GM18907 (cell line): ENCODE measurements around the gene MCM3AP.
"Not testable (repeated sequence)": the region's sequence is repeated elsewhere in the genome, so short reads cannot be mapped to it uniquely, and the experiment has no call there.

Experiments
- ATAC-seq: cut with Tn5 transposase; IDR thresholded peaks from one replicate; pipeline ENCODE4 v1.9.1; 2021; ENCODE audit warnings: mild to moderate bottlenecking, moderate library complexity; ENCODE audit not compliant: unreplicated experiment

MCM3AP gene

GRCh38 chr21:46312949-46313348, 27.5 kb upstream of the MCM3AP start:
- ATAC-seq, result no peak

DNA sequence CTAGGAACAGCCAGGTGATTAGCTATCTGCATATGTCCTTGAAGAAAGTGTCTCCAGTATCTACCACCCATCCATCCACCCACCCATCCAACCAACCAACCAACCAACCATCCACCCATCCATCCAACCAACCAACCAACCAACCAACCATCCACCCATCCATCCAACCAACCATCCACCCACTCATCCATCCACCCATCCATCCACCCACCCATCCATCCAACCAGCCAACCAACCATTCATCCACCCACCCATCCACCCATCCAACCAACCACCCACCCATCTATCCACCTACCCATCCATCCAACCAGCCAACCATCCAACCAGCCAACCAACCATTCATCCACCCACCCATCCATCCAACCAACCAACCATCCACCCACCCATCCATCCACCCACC, 26.2 kb upstream of the MCM3AP start:
- no peak for ATAC-seq

- not testable (repeated sequence) for ATAC-seq
Observed at GRCh38 chr21:46310260-46310659, 24.8 kb upstream of the MCM3AP start.

- no peak for ATAC-seq
Observed at GRCh38 chr21:46308431-46308830, 23.0 kb upstream of the MCM3AP start.

GRCh38 chr21:46307625-46308024, 22.2 kb upstream of the MCM3AP start:
- ATAC-seq, result no peak

DNA sequence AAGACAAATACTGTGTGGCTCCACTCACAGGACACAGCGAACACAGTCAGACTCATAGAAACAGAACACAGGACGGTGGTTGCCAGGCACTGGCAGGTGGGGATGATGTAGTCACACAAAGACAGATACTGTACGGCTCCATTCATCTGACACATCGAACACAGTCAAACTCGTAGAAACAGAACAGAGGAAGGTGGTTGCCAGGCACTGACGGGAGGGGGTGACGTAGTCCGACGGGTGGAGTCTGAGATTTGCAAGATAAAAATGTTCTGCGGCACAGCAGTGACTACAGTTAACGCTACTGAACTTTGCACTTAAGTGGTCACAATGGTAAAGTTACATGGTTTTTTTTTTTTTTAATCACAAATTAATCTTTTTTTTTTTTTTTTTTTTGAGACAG, 19.5 kb upstream of the MCM3AP start:
- ATAC-seq, result no peak

DNA sequence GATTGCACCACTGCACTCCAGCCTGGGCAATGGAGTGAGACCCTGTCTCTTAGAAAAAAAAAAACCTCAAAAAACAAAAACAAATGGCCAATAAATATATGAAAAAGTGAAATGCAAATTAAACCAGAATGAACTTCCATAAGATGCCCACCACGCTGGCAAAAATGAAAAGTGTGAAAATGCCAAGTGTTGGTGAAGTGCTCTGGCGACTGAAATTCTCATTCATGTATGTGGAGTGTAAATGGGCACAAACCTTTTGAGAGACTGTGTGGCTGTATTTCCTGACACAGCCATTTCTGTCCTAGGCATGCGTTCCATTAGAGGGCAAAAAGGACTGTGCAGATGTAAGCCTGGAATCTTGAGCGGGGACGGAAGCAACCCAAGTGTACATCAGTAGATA, 19.0 kb upstream of the MCM3AP start:
- no peak for ATAC-seq

- ATAC-seq, result no peak
Observed at GRCh38 chr21:46301759-46302158, 16.3 kb upstream of the MCM3AP start.

GRCh38 chr21:46299167-46299566, 13.8 kb upstream of the MCM3AP start:
- no peak for ATAC-seq

- ATAC-seq, result no peak
Observed at GRCh38 chr21:46297338-46298271, 12.2 kb upstream of the MCM3AP start.

DNA sequence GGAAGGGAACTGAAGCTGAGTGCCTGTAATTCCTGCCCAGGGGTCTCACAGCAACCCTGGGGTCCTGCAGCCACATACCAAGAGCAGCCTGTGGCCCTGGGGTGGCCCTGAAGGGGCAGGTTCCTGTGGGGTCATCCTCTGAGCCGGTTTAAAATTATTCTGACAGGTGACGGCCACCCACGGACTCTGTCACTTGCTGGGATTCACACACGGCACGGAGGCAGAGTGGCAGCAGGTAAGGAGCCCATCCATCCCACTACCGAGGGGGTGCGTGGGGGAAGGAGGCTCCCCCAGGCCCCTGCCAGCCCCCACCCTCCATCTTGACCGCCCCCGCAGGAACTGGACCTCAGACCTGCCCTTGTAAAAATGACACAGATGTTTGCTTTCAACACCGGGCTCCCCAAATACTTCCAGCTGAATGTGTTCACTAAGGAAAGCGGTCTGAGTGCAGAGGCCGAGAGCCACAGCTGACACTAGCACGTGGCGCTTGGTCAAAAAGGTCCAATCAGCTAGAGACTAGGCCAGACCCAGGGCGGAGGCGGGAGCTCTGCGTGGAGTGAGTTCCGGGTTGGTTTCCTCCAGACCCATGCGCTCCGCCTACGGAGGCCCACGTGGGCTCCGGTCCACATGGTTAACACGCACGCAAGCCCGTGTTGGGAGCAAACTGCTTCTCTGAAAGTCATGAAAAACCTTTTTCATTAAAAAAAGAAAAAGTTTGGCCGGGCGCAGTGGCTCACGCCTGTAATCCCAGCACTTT, 10.8 kb upstream of the MCM3AP start:
- ATAC-seq, result no peak

DNA sequence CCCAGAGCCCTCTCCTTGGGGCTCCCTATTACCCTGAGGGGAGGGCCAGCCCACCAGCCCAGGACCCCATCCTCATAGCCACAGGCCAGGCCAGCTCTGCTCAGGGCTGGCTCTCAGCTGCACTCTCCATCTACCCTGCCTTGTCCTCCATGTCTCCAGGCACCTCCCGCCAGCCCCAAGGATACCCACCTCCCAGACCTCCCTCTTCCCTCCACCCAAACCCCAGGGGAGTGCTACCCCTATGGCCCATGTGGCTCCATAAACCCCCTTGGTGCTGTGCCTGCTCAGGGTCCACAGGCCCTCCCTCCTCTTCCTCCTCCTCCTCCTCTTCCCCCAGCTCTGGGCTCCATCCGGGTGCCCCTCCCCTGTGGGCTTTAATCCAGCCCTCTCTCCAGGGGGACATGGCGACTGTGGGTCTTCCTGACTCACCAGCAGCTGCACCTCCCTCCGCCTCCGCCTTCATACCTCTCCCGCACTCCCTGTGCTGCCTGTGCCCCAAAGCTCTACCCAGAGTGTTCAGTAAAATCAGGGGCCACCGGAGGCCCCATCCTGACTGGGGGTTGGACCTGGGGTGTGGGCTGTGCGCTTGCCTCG, 9.9 kb upstream of the MCM3AP start:
- no peak for ATAC-seq

- ATAC-seq, result no peak
Observed at GRCh38 chr21:46294647-46295176, 9.3 kb upstream of the MCM3AP start.

DNA sequence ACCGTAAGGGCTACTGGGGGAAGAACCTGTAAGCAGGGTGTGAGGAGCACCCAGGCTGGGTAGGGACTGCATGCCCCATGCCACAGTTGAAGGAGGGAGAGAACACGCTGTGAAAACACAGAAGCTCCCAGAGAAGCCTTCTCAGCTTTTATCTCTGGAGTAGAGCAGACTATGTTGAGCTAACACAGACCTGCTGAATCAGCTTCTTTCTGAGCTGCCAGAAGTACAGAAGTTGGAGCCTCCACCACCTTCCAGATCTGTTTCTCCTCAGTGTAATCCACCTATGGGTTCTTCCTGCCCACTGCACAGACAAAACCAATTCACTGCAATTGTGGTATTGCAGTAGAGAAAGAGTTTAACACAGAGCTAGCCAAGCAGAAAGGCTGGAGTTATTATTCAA, 6.2 kb upstream of the MCM3AP start:
- ATAC-seq, result no peak

DNA sequence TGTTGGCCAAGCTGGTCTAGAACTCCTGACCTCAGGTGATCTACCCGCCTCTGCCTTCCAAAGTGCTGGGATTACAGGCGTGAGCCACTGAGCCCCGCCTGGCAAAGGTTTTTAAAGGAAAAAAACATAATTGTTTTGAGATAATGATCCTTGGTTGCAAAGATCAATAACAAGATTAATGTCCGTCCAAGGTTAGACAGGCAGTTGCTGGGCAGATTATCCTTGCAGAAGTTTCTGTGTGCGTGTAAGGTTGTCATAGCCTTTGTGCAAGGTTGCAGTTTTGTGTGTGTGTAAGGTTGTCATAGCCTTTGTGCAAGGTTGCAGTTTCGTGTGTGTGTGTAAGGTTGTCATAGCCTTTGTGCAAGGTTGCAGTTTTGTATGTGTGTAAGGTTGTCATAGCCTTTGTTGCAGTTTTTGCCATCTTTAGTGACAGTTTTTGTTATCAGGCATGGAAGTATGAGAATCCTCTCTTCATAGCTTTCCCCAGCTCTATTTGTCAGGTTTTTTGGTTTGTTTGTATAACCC, 4.3 kb upstream of the MCM3AP start:
- no peak for ATAC-seq

DNA sequence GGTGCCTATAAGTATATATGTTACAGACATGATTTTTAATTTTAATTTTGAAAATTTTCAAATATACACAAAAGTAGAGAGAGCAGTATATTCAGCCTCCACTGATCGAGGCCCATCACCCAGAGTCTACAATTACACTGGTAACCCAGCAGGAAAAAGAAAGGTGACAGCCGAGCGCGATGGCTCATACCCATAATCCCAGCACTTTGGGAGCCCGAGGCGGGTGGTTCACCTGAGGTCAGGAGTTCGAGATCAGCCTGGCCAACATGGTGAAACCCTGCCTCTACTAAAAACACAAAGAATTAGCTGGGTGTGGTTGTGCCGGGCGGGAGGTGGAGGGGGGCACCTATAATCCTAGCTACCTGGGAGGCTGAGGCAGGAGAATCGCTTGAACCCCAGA, 2.1 kb upstream of the MCM3AP start:
- no peak for ATAC-seq

GRCh38 chr21:46286648-46287002, 1.2 kb upstream of the MCM3AP start:
- no peak for ATAC-seq

DNA sequence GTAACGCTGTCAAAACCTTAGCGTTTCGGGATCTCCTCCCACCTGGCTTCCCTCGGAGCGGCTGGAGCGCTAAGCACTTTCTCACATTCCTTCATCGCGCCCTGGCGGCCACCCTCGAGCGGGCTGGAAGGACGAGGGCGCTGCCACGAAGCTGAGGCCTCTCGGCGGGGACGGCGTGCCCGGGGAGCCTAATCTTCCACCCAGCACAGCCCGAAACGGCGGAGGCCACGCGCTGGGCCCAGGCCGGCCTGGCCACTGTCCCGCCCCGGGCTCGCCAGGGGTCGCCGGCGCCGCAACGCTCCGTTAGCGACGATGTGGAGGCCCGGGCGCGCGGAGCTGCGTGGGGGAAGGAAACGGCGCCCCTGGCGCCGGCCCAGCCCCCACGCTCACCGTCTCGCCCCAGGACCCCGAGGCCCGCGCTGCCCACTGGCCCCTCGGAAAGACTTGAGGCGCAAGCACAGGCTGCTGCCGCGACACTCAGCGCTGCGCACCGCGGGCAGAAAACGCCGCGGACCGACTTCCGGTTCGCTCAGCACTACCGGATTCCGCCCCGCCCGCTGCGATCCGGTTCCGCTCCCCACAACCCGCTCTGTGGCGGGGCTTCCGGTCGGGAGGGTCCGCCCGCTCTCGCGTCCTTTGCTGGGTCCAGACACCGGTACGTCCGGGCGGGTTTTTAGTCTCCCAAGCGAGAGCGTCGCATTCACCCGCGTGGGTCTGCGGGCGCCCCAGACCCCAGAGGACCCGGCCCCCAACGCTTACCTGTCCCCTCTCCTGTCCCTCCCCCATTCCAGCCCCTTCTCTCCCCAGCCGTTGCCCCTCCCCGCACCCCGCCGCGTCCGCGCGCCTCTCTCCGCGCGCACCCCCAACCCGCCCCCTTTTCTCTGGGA, 593 bp upstream of the MCM3AP start, which contains the start of gene YBEY:
YBEY (plus strand) TSS at position 582 of the 887 bp plus-strand sequence. CDS start 572 bp downstream, outside the sequence.
- ATAC-seq, result peak; percentile 83

DNA sequence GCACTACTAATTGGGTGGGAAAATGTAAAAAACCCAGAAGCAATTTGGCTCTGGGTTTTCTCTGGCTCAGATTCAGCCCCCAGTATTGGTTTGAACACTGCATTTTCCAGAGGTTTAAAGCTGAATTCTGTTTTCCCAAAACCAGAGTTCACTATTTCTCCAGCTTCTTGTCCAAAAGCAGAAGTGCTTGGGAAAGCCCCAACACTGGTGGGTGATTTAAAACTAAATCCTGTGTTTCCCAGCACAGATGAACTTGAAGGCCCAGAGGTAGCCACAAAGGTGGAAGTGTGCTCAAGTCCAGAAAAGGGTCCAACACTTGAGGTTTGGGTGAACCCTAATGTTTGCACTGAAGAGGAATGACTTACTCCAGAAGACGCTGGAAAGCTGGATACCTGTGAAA, 678 bp downstream of the MCM3AP start:
- no peak for ATAC-seq

DNA sequence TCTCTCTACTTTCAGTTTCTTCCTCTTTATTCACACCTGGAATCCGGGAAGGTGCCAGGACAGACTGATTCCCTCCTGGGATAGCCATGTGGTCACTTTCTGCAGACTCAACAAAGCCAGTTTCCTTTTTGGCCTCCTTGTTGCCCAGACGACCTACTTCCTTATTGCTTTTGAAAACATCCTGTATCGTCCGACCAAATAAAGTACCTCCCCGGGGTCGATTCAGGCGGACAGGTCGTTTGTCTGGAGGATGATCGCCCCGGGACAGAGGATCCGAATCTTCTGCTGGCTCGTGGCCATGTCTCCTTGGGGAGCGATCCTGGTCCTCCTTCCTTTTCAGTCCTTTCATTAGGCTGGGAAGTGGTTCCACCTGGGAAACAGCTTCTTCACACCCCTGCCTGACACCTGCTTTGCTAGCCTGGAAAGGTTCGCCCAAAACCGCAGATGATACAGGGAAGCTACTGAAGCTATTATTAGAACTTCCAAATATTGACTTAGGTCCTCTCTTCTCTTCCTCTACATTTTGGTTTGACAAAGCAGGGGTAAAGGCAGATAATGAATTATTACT, 1.2 kb downstream of the MCM3AP start:
- ATAC-seq, result no peak
